H1 (cell line): ENCODE results near the gene CXXC5.

ENCODE experiments used
- ATF3 ChIP-seq: IDR thresholded peaks from 2 replicates; pipeline ENCODE4 v1.6.1; 2011; ENCODE audit warnings: low read depth, mild to moderate bottlenecking, low read length; ENCODE audit not compliant: insufficient read depth
- CHD2 ChIP-seq: IDR thresholded peaks from 2 replicates; pipeline ENCODE4 v1.6.1; 2012; ENCODE audit warnings: low read length, improper control_type of control experiment
- E2F6 ChIP-seq: IDR thresholded peaks from 2 replicates; pipeline ENCODE4 v1.6.1; 2012; ENCODE audit warnings: inconsistent platforms
- EGR1 ChIP-seq: IDR thresholded peaks from 2 replicates; pipeline ENCODE4 v1.6.1; 2011; ENCODE audit warnings: low read depth, low read length, borderline replicate concordance
- EP300 ChIP-seq, 2 experiments: IDR thresholded peaks; 1 replicate in 1 of 2; 2 replicates in 1 of 2; pipeline ENCODE4 v1.6.1; 2011 to 2012; ENCODE audit warnings: low read depth in 2 of 2, low read length in 2 of 2, mild to moderate bottlenecking in 2 of 2, borderline replicate concordance in 1 of 2, inconsistent platforms in 1 of 2, moderate library complexity in 1 of 2
- PHF8 ChIP-seq: fragments of 200-600 bp; sonication (generic); conservative IDR thresholded peaks from 2 replicates; pipeline ENCODE4 v1.7.1; 2012; ENCODE audit warnings: low read depth, mild to moderate bottlenecking, inconsistent platforms, low read length, moderate library complexity
- POLR2A ChIP-seq, 2 experiments: IDR thresholded peaks; 1 replicate in 1 of 2; 2 replicates in 1 of 2; pipeline ENCODE4 v1.6.1; 2011; ENCODE audit warnings: low read depth in 2 of 2, low read length in 2 of 2, mild to moderate bottlenecking in 2 of 2; ENCODE audit errors: control extremely low read depth in 1 of 2
- POLR2AphosphoS5 ChIP-seq: IDR thresholded peaks from 2 replicates; pipeline ENCODE4 v1.6.1; 2011; ENCODE audit warnings: low read depth, low read length
- RAD21 ChIP-seq, 2 experiments: IDR thresholded peaks in 1 of 2; conservative IDR thresholded peaks in 1 of 2; 2 replicates each; pipeline ENCODE4 v1.6.1; 2011; ENCODE audit warnings: low read depth in 2 of 2, low read length in 2 of 2, improper control_type of control experiment in 1 of 2, inconsistent platforms in 1 of 2, mild to moderate bottlenecking in 1 of 2, moderate library complexity in 1 of 2
- RXRA ChIP-seq: IDR thresholded peaks from 2 replicates; pipeline ENCODE4 v1.6.1; 2011; ENCODE audit warnings: low read depth, mild to moderate bottlenecking, low read length, moderate library complexity; ENCODE audit not compliant: insufficient read depth
- USF2 ChIP-seq: IDR thresholded peaks from 2 replicates; pipeline ENCODE4 v1.6.1; 2011; ENCODE audit warnings: low read length, improper control_type of control experiment
- TF ChIP-seq, protein P1 (sequence below), 3 experiments: IDR thresholded peaks; 1 replicate in 2 of 3; 2 replicates in 1 of 3; pipeline versions ENCODE4 v1.5.1 to v1.6.1; 2011; ENCODE audit warnings: low read length in 3 of 3, mild to moderate bottlenecking in 3 of 3, inconsistent platforms in 2 of 3, low read depth in 1 of 3, moderate library complexity in 1 of 3; ENCODE audit not compliant: insufficient read depth in 1 of 3; ENCODE audit errors: control extremely low read depth in 1 of 3

DNA sequence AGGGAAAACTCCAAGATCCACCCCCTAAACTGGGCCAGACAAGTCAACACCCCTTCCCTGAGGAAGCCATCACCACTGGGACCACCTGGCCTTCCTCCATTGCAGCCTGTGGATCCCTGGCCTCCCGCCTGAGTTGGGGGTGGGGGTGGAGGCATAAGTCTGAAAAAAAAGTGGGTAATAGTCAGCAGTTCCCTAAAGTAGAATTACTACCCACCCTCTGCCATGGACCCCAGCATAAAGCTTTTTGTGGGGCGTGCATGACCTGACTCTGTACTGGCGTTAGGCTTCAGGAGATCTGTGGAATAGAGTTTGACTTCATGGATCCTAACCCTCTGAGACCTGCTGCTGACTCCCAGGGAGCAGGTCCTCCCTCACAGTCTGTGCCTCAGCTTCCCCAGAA lies 2.0 kb upstream of the CXXC5 start:
- TF ChIP-seq, protein P1, sequence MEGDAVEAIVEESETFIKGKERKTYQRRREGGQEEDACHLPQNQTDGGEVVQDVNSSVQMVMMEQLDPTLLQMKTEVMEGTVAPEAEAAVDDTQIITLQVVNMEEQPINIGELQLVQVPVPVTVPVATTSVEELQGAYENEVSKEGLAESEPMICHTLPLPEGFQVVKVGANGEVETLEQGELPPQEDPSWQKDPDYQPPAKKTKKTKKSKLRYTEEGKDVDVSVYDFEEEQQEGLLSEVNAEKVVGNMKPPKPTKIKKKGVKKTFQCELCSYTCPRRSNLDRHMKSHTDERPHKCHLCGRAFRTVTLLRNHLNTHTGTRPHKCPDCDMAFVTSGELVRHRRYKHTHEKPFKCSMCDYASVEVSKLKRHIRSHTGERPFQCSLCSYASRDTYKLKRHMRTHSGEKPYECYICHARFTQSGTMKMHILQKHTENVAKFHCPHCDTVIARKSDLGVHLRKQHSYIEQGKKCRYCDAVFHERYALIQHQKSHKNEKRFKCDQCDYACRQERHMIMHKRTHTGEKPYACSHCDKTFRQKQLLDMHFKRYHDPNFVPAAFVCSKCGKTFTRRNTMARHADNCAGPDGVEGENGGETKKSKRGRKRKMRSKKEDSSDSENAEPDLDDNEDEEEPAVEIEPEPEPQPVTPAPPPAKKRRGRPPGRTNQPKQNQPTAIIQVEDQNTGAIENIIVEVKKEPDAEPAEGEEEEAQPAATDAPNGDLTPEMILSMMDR (IDR thresholded peaks at IDR 0.05; ENCODE audit: control extremely low read depth in 1 of 3, insufficient read depth in 1 of 3, low read depth in 1 of 3, low read length in 3 of 3): no peak
- TF ChIP-seq EGR1 (no peak), RXRA (no peak), POLR2AphosphoS5 (no peak), EP300 (IDR thresholded peaks at IDR 0.05; ENCODE audit: borderline replicate concordance in 1 of 2, low read depth in 2 of 2, low read length in 2 of 2) (no peak), ATF3 (no peak), E2F6 (no peak), POLR2A (IDR thresholded peaks at IDR 0.05; ENCODE audit: control extremely low read depth in 1 of 2, low read depth in 2 of 2, low read length in 2 of 2) (no peak), RAD21 (IDR thresholded peaks at IDR 0.05 in 1 of 2, conservative IDR thresholded peaks at IDR 0.05 in 1 of 2; ENCODE audit: low read depth in 2 of 2, low read length in 2 of 2) (no peak), USF2 (no peak), CHD2 (no peak), PHF8 (no peak)
